Measurements from ENCODE around the gene RMND1.
"Not testable (repeated sequence)": the region's sequence is repeated elsewhere in the genome, so short reads cannot be mapped to it uniquely, and the experiment has no call there.

RMND1 gene

GRCh38 chr6:151413372-151414145 is 38.4 kb downstream of the RMND1 start:
- no peak for DNase-seq

- no peak for DNase-seq
Observed at GRCh38 chr6:151412909-151413308, 39.0 kb downstream of the RMND1 start.

DNA sequence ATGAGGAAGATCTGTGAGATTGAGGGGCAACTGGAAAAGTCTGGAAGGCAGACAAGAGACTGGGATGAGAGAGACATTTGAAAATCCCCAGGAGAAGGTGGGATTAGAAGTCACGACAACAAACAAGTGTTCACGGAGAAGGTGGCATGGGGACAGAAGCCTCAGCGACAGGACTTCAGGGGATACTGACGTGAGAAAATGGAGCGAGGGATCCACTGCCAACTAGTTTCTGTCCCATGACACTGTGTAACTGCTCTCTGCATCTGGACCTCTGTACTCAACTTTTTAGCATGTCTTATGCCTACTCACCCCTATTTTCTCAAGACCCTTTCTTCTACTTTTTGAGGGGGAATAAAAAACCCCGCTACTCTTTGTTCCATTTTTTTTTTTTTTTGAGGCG is 42.2 kb downstream of the RMND1 start:
- no peak for DNase-seq

- no peak for DNase-seq
Observed at GRCh38 chr6:151409260-151409659, 42.7 kb downstream of the RMND1 start.

DNA sequence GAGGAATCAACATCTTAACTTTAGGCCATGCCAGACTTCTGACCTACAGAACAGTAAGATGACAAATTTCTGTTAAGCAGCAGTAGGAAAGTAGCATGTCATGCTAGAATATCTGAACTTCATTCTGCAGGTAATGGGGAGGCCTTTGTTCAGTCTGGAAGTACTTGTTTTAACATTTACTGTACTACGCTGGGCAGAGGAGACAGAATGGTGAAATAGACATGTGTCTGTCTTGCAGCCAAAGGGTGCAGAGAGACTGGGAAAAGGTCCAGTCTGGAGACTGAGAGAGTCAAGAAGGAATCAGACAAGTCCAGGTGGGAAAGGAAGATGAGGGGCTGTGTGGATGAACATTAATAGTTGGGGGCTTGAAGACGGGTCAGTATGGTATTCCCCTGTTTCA is 43.1 kb downstream of the RMND1 start:
- DNase-seq = no peak

DNA sequence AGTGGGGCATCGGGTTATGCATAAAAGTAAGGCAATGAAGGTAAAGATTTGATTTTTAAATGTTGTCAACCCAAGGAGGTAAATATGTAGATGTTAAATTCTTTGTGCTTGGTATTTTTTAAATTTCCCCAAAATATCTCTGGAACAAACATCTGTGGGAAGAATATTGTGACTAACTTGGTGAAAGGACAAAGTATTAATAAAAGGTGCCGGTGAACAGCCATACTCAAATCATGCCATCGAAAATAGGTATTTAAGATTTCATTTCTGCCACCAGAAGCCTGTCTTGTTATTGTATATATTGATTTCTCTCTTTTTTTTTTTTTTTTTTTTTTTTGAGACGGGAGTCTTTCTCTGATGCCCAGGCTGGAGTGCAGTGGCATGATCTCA is 48.0 kb downstream of the RMND1 start:
- DNase-seq = no peak

- no peak for DNase-seq
Observed at GRCh38 chr6:151402228-151402627, 49.7 kb downstream of the RMND1 start.

- DNase-seq = no peak
Observed at GRCh38 chr6:151400473-151400872, 51.5 kb downstream of the RMND1 start.

- DNase-seq = no peak
Observed at GRCh38 chr6:151399679-151400078, 52.2 kb downstream of the RMND1 start.

- DNase-seq = no peak
Observed at GRCh38 chr6:151393410-151393809, 58.5 kb downstream of the RMND1 start.

- DNase-seq = no peak
Observed at GRCh38 chr6:151392427-151392826, 59.5 kb downstream of the RMND1 start.

- DNase-seq = peak; percentile 50
Observed at GRCh38 chr6:151391471-151392413, 60.2 kb downstream of the RMND1 start, which contains the start of gene ZBTB2. Gene ZBTB2 (minus strand): TSS chr6:151391559. CDS start chr6:151373637, 17,922 bp downstream.

DNA sequence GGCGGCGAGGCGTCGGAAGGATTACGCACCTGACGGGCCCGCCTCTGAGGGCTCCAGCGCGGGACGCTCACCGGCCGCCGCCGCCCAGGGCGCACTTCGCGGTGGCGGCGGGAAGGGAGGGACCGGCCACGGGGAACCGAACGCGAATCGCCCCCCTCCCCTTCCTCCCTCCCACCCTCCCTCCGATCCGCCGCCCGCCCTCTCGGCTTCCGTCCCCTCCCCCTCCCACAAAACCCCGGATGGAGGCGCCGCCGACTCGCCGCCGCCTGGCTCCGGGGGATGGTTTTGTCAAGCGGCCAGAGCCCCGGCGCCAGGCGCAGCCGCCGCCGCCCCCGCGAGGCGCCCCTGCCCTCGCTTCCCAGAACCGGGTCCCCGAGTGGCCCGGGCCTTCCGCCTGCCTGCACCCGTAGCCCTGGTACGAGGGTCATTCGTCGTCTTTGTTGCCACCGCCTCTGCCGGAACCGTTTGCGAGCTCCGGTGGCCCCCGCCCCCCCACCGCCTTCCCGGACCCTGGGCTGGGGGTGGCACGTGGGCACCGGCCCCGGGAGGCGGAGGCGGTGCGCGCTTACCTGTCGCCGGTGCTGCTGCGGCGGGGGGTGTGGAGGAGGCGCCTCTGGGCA is 61.0 kb downstream of the RMND1 start:
- DNase-seq = peak; percentile 50

- DNase-seq = peak; percentile 98
Observed at GRCh38 chr6:151390276-151390850, 61.6 kb downstream of the RMND1 start.

- DNase-seq = no peak
Observed at GRCh38 chr6:151389618-151390275, 62.2 kb downstream of the RMND1 start.

DNA sequence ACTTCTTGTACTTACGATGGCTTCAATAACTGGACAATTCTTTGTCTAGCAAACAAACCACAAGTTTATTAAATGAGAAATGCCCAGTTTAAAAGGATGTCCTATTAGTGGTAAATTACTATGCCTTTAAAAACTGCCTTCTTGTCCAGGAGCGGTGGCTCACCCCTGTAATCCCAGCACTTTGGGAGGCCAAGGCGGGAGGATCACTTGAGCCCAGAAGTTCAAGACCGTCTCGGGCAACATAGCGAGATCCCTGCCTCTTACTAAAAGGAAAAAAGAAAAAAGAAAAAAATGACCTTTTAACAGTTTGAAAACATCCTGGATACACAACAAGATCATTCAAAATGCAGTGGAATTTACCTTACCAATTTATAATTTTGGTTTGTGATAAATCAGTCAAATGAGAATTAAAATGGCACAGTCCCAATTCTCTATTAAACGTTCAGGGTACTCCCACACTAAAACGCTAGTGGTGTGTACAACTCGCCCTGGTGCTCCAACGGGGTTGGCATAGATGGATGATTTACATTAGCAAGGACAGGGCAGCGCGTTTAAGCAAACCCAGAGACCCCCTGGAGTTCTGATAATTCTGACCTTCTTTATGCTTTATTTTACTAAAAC is 62.8 kb downstream of the RMND1 start:
- no peak for DNase-seq

- DNase-seq = no peak
Observed at GRCh38 chr6:151388236-151388635, 63.7 kb downstream of the RMND1 start.

DNA sequence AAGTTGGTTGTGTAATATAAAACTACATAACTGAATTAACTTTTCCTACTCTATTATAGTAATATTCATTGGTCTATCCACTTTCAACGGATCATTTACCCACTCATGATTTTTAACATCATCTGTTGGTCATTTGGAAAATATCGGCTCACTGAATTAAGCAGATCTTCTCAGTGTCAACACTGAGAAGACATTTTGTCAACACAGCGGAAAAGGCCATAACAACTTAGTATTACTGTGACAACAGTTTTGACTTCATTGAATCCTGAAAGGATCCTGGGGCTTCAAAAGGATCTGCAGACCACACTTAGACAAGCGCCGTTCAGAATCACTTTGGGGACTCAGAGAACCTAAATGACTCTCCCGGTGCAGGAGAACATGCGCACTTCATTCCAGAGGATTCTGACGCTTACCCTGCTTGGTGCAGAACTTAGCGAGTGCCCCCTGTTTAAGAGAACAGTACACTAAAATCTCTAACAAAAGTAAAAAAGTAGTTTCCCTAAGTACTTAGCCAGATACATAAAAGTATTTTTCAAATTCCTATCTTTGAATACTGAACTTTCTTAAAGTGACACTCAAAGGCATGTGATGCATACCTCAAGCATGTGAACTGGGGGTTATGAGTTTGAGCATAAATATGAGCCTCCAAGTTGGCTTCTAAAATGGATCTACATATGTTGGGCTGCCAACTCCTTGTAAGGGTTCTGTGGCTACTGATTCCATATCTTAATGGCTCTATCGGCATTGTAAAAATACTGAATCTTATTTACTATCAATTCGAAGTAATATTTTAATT is 64.6 kb downstream of the RMND1 start:
- no peak for DNase-seq

DNA sequence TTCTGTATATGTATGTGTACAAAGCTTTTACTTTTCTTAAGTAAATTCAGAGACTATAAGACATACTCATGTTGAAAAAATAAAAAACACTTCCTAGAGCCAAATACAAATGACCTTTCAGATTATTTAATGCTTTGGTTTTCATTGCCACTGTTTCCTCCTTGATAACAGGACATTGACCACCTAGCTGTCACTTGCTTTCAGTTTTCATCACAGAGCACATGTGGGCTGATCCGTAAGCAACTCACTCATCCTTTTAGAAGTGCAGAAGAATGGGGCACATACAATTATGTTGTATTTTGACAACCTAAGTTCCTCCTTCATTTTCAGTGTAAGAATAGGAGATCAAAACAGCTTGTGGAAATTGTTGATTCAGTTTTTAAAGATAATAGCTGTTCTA is 66.7 kb downstream of the RMND1 start:
- DNase-seq = no peak

- no peak for DNase-seq
Observed at GRCh38 chr6:151384151-151384550, 67.8 kb downstream of the RMND1 start.

DNA sequence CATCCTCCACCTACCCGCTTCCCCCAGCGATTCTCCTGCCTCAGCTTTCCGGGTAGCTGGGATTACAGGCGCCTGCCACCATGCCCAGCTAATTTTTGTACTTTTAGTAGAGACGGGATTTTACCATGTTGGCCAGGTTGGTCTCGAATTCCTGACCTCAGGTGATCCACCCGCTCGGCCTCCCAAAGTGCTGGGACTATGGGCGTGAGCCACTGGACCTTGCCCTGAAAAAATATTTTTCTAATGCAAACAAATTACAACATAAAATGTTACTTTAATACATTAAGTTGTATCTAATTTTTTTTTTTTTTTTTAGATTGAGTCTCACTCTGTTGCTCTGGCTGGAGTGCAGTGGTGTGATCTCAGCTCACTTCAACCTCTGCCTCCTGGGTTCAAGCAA is 69.3 kb downstream of the RMND1 start:
- not testable (repeated sequence) for DNase-seq

Data from GOT3 (cell line).